Measurements from ENCODE around the gene OSGIN1. TPM values are rescaled to one million over a fixed set of nuclear protein-coding genes. Genes with fewer than 3 reads are reported as not detected.
A peak's percentile ranks its signal among the peaks of the same experiment; 100 is the strongest.

OSGIN1 gene
- total RNA-seq, 4 donors from 2014 or later: 0.77 to 5.4 (median 1.2) TPM; not detected in 1

GRCh38 chr16:83925957-83926725 lies 26.9 kb upstream of the OSGIN1 start:
- no peaks in the 10 kb centered on the region for H3K27me3 ChIP-seq
- no peaks in the 10 kb centered on the region for H3K9me3 ChIP-seq
- TF ChIP-seq, protein P1, sequence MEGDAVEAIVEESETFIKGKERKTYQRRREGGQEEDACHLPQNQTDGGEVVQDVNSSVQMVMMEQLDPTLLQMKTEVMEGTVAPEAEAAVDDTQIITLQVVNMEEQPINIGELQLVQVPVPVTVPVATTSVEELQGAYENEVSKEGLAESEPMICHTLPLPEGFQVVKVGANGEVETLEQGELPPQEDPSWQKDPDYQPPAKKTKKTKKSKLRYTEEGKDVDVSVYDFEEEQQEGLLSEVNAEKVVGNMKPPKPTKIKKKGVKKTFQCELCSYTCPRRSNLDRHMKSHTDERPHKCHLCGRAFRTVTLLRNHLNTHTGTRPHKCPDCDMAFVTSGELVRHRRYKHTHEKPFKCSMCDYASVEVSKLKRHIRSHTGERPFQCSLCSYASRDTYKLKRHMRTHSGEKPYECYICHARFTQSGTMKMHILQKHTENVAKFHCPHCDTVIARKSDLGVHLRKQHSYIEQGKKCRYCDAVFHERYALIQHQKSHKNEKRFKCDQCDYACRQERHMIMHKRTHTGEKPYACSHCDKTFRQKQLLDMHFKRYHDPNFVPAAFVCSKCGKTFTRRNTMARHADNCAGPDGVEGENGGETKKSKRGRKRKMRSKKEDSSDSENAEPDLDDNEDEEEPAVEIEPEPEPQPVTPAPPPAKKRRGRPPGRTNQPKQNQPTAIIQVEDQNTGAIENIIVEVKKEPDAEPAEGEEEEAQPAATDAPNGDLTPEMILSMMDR (IDR thresholded peaks at IDR 0.05): no peak
- TF ChIP-seq POLR2A (IDR thresholded peaks at IDR 0.05): no peak
- H3K4me3 ChIP-seq: no peak overlapping the region
- intact Hi-C loops (cut with DNase I; ENCODE audit: low total_unique reads): no loop called here
- H3K4me1 ChIP-seq: no peaks in the 10 kb centered on the region
- DNase-seq: peak in 1 of 2 donors; percentile 11
- no peaks in the 10 kb centered on the region for H3K36me3 ChIP-seq
- H3K27ac ChIP-seq: no peak overlapping the region

DNA sequence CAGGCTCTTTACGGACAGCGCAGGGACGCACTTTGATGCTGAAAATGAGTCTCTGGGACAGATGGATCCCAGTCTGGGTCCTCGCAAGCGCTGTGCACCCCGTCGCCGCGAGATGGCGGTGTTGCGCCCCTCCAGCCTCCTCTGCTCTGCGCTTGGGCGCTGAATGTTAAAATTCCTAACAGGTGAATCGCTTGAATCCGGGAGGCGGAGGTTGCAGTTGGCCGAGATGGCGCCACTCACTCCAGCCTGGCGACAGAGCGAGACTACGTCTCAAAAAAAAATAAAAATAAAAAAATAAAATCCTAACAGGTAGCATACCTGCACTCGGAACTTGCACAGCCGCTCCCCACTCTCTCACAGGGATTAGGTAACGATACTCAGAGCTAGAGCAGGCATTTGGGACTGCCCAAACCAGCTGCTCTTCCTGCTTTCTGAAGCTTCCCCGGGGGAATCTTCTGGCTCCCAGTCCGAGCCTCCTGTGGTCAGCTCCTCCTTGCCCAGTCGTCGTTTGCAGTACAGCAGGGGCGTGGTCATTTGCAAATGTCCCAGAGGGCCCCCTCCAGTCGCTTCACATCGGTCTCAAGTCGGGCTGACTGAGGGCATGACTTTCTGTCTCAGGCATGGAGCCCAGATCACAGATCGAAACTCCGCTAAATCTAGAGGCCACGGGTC lies 26.2 kb upstream of the OSGIN1 start:
- Histone ChIP-seq H3K27me3 (no peaks in the 10 kb centered on the region), H3K4me3 (no peak overlapping the region), H3K27ac (no peak overlapping the region), H3K9me3 (no peaks in the 10 kb centered on the region), H3K4me1 (no peaks in the 10 kb centered on the region), H3K36me3 (no peaks in the 10 kb centered on the region)
- intact Hi-C loops (cut with DNase I; ENCODE audit: low total_unique reads): no loop called here
- DNase-seq: peak; percentile 66 to 76
- TF ChIP-seq, protein P1 (IDR thresholded peaks at IDR 0.05): peak; percentile 73 to 90 (median 76)
- TF ChIP-seq POLR2A (IDR thresholded peaks at IDR 0.05): no peak

DNA sequence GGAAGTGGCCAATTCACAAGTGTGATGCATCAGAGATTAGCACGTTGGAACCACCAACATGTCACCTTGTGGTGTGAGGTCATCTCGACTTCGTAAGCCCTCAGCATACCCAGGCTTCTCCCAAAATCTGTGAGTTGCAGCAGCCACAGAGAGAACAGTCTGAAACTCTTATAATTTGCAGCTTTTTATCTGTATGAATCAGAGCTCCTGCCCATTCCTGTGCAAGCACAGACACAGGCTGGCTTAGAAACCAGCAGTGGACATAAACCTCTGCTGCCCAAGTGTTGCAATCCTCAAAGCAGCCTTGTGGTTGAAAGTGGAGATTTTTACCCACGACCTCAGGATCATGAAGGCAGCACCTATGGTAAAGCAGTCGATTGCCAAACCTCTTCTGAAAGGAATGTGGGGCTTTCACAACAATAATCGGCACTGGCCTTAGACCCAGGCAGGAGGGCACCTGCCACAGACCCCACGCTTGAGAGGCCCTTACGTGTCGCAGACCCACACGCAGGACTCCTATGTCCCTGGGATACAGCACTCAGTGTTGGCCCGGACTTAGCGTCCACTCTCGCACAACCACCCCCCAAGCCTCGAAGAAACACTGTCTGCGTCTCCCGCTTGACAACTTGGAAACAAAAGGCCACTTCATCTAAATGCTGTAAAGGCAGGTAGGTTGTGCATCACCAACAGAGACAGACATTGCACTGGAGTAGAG lies 24.5 kb upstream of the OSGIN1 start:
- Histone ChIP-seq H3K27ac (no peak overlapping the region), H3K27me3 (no peaks in the 10 kb centered on the region), H3K9me3 (no peaks in the 10 kb centered on the region), H3K4me1 (no peaks in the 10 kb centered on the region), H3K36me3 (no peaks in the 10 kb centered on the region), H3K4me3 (no peak overlapping the region)
- TF ChIP-seq, protein P1 (IDR thresholded peaks at IDR 0.05): no peak
- no peak for TF ChIP-seq POLR2A (IDR thresholded peaks at IDR 0.05)
- intact Hi-C loops (cut with DNase I; ENCODE audit: low total_unique reads): no loop called here
- no peak for DNase-seq

DNA sequence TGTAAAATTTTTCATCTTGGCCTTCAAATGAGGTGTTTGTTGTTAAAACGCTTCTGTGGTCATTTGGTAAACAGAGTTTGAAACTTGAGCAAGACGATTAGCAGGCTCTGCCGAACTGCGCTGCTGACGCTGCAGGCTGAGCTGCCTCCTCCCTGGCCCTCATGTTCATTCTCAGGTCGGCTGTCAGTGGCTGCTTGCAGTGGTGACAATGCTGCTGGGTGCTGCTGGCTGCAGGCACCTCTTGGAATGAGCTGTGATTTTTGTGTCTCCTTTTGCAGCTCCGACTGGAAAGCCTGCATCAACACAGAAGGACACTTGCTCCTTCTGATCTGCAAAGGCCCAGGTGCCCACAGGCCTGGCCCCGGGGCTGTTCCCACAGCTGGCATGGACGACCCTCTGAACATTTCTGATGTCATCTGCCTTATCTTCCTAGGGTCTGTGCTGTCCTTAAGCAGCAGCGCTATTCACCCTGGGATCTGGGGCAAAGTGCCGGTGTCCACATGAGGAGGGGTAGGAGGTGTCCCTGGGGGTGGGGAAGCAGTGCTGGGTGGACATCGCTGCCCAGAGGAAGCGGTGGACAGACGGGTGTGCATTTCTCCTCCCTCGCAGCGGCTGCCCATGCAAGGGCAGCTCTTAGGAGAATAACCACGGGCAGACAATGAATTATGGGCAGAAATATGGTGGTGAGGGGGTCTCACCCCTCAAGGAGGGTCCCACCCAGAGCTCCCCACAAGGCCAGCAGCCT lies 23.1 kb upstream of the OSGIN1 start:
- no peak overlapping the region for H3K4me3 ChIP-seq
- no peak for DNase-seq
- H3K27me3 ChIP-seq: no peaks in the 10 kb centered on the region
- no peaks in the 10 kb centered on the region for H3K9me3 ChIP-seq
- no peak overlapping the region for H3K27ac ChIP-seq
- intact Hi-C loops (cut with DNase I; ENCODE audit: low total_unique reads): no loop called here
- H3K4me1 ChIP-seq: no peaks in the 10 kb centered on the region
- H3K36me3 ChIP-seq: no peaks in the 10 kb centered on the region
- TF ChIP-seq, protein P1 (IDR thresholded peaks at IDR 0.05): no peak
- TF ChIP-seq POLR2A (IDR thresholded peaks at IDR 0.05): no peak
